Mesendoderm (in vitro differentiated cells): ENCODE data around the gene FOXC2.

ENCODE experiments used
- DNase-seq: peaks from one replicate; pipeline ENCODE4 v3.0.0; 2013
- H2AK5ac ChIP-seq: 2 replicates; pipeline ENCODE4 v1.6.1; 2013; ENCODE audit warnings: low read length, inconsistent platforms
- H2BK120ac ChIP-seq: 2 replicates; pipeline ENCODE4 v1.6.1; 2013; ENCODE audit warnings: low read depth, mild to moderate bottlenecking, low read length, moderate library complexity, mixed read lengths
- H2BK15ac ChIP-seq: replicated peaks from 2 replicates; pipeline ENCODE4 v1.6.1; 2013; ENCODE audit warnings: low read depth, mild to moderate bottlenecking, moderate library complexity
- H2BK5ac ChIP-seq: 2 replicates; pipeline ENCODE4 v1.6.1; 2013; ENCODE audit warnings: low read length, inconsistent platforms
- H3K18ac ChIP-seq: 2 replicates; pipeline ENCODE4 v1.6.1; 2013; ENCODE audit warnings: mild to moderate bottlenecking, low read length, mixed read lengths
- H3K23ac ChIP-seq: one replicate; pipeline ENCODE4 v1.6.1; 2013; ENCODE audit warnings: low read length
- H3K27ac ChIP-seq: 2 replicates; pipeline ENCODE4 v1.5.1; 2013; ENCODE audit warnings: low read depth, mild to moderate bottlenecking, inconsistent platforms, low read length, moderate library complexity
- H3K27me3 ChIP-seq: 2 replicates; pipeline ENCODE4 v1.6.1; 2013; ENCODE audit warnings: low read length, control low read depth, mild to moderate bottlenecking, inconsistent platforms; ENCODE audit not compliant: insufficient read depth, poor library complexity
- H3K36me3 ChIP-seq: 2 replicates; pipeline ENCODE4 v1.6.1; 2013; ENCODE audit warnings: low read length, inconsistent platforms; ENCODE audit not compliant: control insufficient read depth, insufficient read depth
- H3K4ac ChIP-seq: one replicate; pipeline ENCODE4 v1.6.1; 2013; ENCODE audit warnings: low read depth, mild to moderate bottlenecking, low read length, moderate library complexity
- H3K4me1 ChIP-seq: 2 replicates; pipeline ENCODE4 v1.6.1; 2013; ENCODE audit warnings: low read depth, low read length, inconsistent platforms; ENCODE audit not compliant: control insufficient read depth
- H3K4me2 ChIP-seq: 2 replicates; pipeline ENCODE4 v1.6.1; 2013; ENCODE audit warnings: low read length
- H3K4me3 ChIP-seq: 2 replicates; pipeline ENCODE4 v1.5.1; 2013; ENCODE audit warnings: mild to moderate bottlenecking, low read length
- H3K56ac ChIP-seq: one replicate; pipeline ENCODE4 v1.6.1; 2013; ENCODE audit warnings: low read length
- H3K79me1 ChIP-seq: 2 replicates; pipeline ENCODE4 v1.6.1; 2013; ENCODE audit warnings: low read length, inconsistent platforms
- H3K79me2 ChIP-seq: 2 replicates; pipeline ENCODE4 v1.6.1; 2013; ENCODE audit warnings: mild to moderate bottlenecking, low read length; ENCODE audit not compliant: control insufficient read depth, insufficient read depth
- H3K9ac ChIP-seq: 2 replicates; pipeline ENCODE4 v1.6.1; 2013; ENCODE audit warnings: low read length, inconsistent platforms
- H4K5ac ChIP-seq: one replicate; pipeline ENCODE4 v1.6.1; 2013; ENCODE audit warnings: low read length
- H4K8ac ChIP-seq: one replicate; pipeline ENCODE4 v1.6.1; 2013; ENCODE audit warnings: low read depth, mild to moderate bottlenecking, control low read depth, low read length, moderate library complexity
- WGBS: extraction: QIAGEN DNeasy Blood & Tissue Kit; methylation state at CpG from one replicate; pipeline ENCODE4 v1.1.7; 2013; ENCODE audit warnings: low lambda C conversion rate, missing lambda C conversion rate; ENCODE audit not compliant: insufficient coverage; ENCODE audit errors: extremely low coverage; 5-methylcytosine and 5-hydroxymethylcytosine counted together

The FOXC2 gene

GRCh38 chr16:86534779-86535615 is 31.6 kb upstream of the FOXC2 start:
- no peak overlapping the region for H2BK5ac ChIP-seq
- H2AK5ac ChIP-seq = no peak overlapping the region
- no peak overlapping the region for H3K23ac ChIP-seq
- H4K8ac ChIP-seq = no peak overlapping the region
- no peak overlapping the region for H3K4ac ChIP-seq
- H2BK120ac ChIP-seq = no peak overlapping the region
- no peaks in the 10 kb centered on the region for H3K27me3 ChIP-seq
- no peak overlapping the region for H3K27ac ChIP-seq
- H3K9ac ChIP-seq = no peak overlapping the region
- H4K5ac ChIP-seq = no peak overlapping the region
- WGBS = no CpG with 5 or more reads among the region's 18 CpGs
- no peaks in the 10 kb centered on the region for H3K4me1 ChIP-seq
- no peaks in the 10 kb centered on the region for H3K36me3 ChIP-seq
- H3K4me2 ChIP-seq = no peak overlapping the region
- H3K79me1 ChIP-seq = no peaks in the 10 kb centered on the region
- no peaks in the 10 kb centered on the region for H3K79me2 ChIP-seq
- H3K56ac ChIP-seq = no peak overlapping the region
- H3K4me3 ChIP-seq = no peak overlapping the region
- H2BK15ac ChIP-seq = no peak overlapping the region
- no peak for DNase-seq
- H3K18ac ChIP-seq = no peak overlapping the region

- H3K18ac ChIP-seq = no peak overlapping the region
- DNase-seq = no peak
Measured at GRCh38 chr16:86536621-86537020, 30.0 kb upstream of the FOXC2 start.

GRCh38 chr16:86537486-86537885 is 29.1 kb upstream of the FOXC2 start:
- no peak overlapping the region for H3K18ac ChIP-seq
- no peaks in the 10 kb centered on the region for H3K79me1 ChIP-seq
- no peak for DNase-seq
- no peak overlapping the region for H3K27ac ChIP-seq
- no peak overlapping the region for H3K56ac ChIP-seq
- no peak overlapping the region for H2BK120ac ChIP-seq
- H3K4me2 ChIP-seq = no peak overlapping the region
- no peak overlapping the region for H3K4ac ChIP-seq
- H4K5ac ChIP-seq = no peak overlapping the region
- no peaks in the 10 kb centered on the region for H3K27me3 ChIP-seq
- H3K23ac ChIP-seq = no peak overlapping the region
- no peak overlapping the region for H2BK5ac ChIP-seq
- H2AK5ac ChIP-seq = no peak overlapping the region
- no peaks in the 10 kb centered on the region for H3K79me2 ChIP-seq
- H2BK15ac ChIP-seq = no peak overlapping the region
- no peak overlapping the region for H4K8ac ChIP-seq
- no peaks in the 10 kb centered on the region for H3K4me1 ChIP-seq
- H3K9ac ChIP-seq = no peak overlapping the region
- no CpG with 5 or more reads among the region's 4 CpGs for WGBS
- H3K36me3 ChIP-seq = no peaks in the 10 kb centered on the region
- H3K4me3 ChIP-seq = no peak overlapping the region

More at GRCh38 chr16:86536621-86537020, 30.0 kb upstream of the FOXC2 start:
- no peaks in the 10 kb centered on the region for H3K79me1 ChIP-seq
- no peak overlapping the region for H3K4me2 ChIP-seq
- H3K56ac ChIP-seq = no peak overlapping the region
- H3K27me3 ChIP-seq = no peaks in the 10 kb centered on the region
- no peak overlapping the region for H3K9ac ChIP-seq
- H4K5ac ChIP-seq = no peak overlapping the region
- no peak overlapping the region for H2BK5ac ChIP-seq
- no peaks in the 10 kb centered on the region for H3K4me1 ChIP-seq
- no peak overlapping the region for H3K4ac ChIP-seq
- no peak overlapping the region for H2BK120ac ChIP-seq
- no peak overlapping the region for H3K4me3 ChIP-seq
- no peak overlapping the region for H4K8ac ChIP-seq
- H3K79me2 ChIP-seq = no peaks in the 10 kb centered on the region
- H3K23ac ChIP-seq = no peak overlapping the region
- no peak overlapping the region for H2AK5ac ChIP-seq
- WGBS = no CpG with 5 or more reads among the region's 17 CpGs
- no peak overlapping the region for H2BK15ac ChIP-seq
- no peak overlapping the region for H3K27ac ChIP-seq
- no peaks in the 10 kb centered on the region for H3K36me3 ChIP-seq

- H3K36me3 ChIP-seq = no peaks in the 10 kb centered on the region
Measured at GRCh38 chr16:86538196-86538780, 28.3 kb upstream of the FOXC2 start.

GRCh38 chr16:86540894-86541293 is 25.7 kb upstream of the FOXC2 start:
- H2BK120ac ChIP-seq = no peak overlapping the region
- H3K27me3 ChIP-seq = no peaks in the 10 kb centered on the region
- DNase-seq = no peak
- H3K27ac ChIP-seq = no peak overlapping the region
- no peak overlapping the region for H4K5ac ChIP-seq
- H2BK15ac ChIP-seq = no peak overlapping the region
- no peak overlapping the region for H2AK5ac ChIP-seq
- no peaks in the 10 kb centered on the region for H3K4me1 ChIP-seq
- no peak overlapping the region for H3K23ac ChIP-seq
- H3K79me2 ChIP-seq = no peaks in the 10 kb centered on the region
- no peak overlapping the region for H3K4ac ChIP-seq
- no peak overlapping the region for H3K56ac ChIP-seq
- H3K9ac ChIP-seq = no peak overlapping the region
- H3K4me3 ChIP-seq = no peak overlapping the region
- no peak overlapping the region for H2BK5ac ChIP-seq
- no peak overlapping the region for H3K18ac ChIP-seq
- no CpG with 5 or more reads among the region's 6 CpGs for WGBS
- no peaks in the 10 kb centered on the region for H3K79me1 ChIP-seq
- H3K4me2 ChIP-seq = no peak overlapping the region
- no peaks in the 10 kb centered on the region for H3K36me3 ChIP-seq
- H4K8ac ChIP-seq = no peak overlapping the region

More at GRCh38 chr16:86538196-86538780, 28.3 kb upstream of the FOXC2 start:
- Histone ChIP-seq H3K79me1 (no peaks in the 10 kb centered on the region), H2AK5ac (no peak overlapping the region), H2BK5ac (no peak overlapping the region), H3K4me1 (no peaks in the 10 kb centered on the region), H3K56ac (no peak overlapping the region), H3K18ac (no peak overlapping the region), H2BK15ac (no peak overlapping the region), H2BK120ac (no peak overlapping the region), H3K23ac (no peak overlapping the region), H3K4me2 (no peak overlapping the region), H4K8ac (no peak overlapping the region), H3K79me2 (no peaks in the 10 kb centered on the region), H3K27ac (no peak overlapping the region), H4K5ac (no peak overlapping the region), H3K9ac (no peak overlapping the region), H3K27me3 (no peaks in the 10 kb centered on the region), H3K4me3 (no peak overlapping the region), H3K4ac (no peak overlapping the region)
- no CpG with 5 or more reads among the region's 17 CpGs for WGBS
- DNase-seq = no peak
